Neuronal stem cell (in vitro differentiated cells): Measurements from ENCODE around the gene STK39.

Source experiments
- DNase-seq: peaks from one replicate; pipeline ENCODE4 v3.0.0-alpha.2; 2013; ENCODE audit warnings: low spot score
- H2AFZ ChIP-seq: one replicate; pipeline ENCODE4 v1.6.1; 2013; ENCODE audit warnings: mild to moderate bottlenecking, low read length, inconsistent platforms
- H2AK5ac ChIP-seq: 2 replicates; pipeline ENCODE4 v1.6.1; 2013; ENCODE audit warnings: low read depth, mild to moderate bottlenecking, inconsistent platforms, low read length, moderate library complexity, mixed read lengths
- H2BK120ac ChIP-seq: 2 replicates; pipeline ENCODE4 v1.6.1; 2013; ENCODE audit warnings: low read depth, mild to moderate bottlenecking, inconsistent platforms, low read length, moderate library complexity, mixed read lengths
- H2BK12ac ChIP-seq: one replicate; pipeline ENCODE4 v1.6.1; 2013; ENCODE audit warnings: low read length, inconsistent platforms
- H2BK15ac ChIP-seq: 2 replicates; pipeline ENCODE4 v1.6.1; 2013; ENCODE audit warnings: mild to moderate bottlenecking, low read length, inconsistent platforms, mixed read lengths
- H2BK5ac ChIP-seq: one replicate; pipeline ENCODE4 v1.6.1; 2013; ENCODE audit warnings: inconsistent platforms, mild to moderate bottlenecking, low read length, moderate library complexity
- H3K14ac ChIP-seq: one replicate; pipeline ENCODE4 v1.6.1; 2013; ENCODE audit warnings: low read length, inconsistent platforms
- H3K18ac ChIP-seq: 2 replicates; pipeline ENCODE4 v1.6.1; 2013; ENCODE audit warnings: low read length, inconsistent platforms
- H3K23ac ChIP-seq: 2 replicates; pipeline ENCODE4 v1.6.1; 2013; ENCODE audit warnings: low read depth, mild to moderate bottlenecking, mixed read lengths, low read length, inconsistent platforms; ENCODE audit not compliant: poor library complexity
- H3K27ac ChIP-seq: replicated peaks from 3 replicates; pipeline ENCODE4 v1.5.1; 2013; ENCODE audit warnings: low read length, inconsistent platforms
- H3K27me3 ChIP-seq, 3 experiments: 2 replicates each; pipeline ENCODE4 v1.6.1; 2013; ENCODE audit warnings: low read length in 3 of 3, mild to moderate bottlenecking in 2 of 3, inconsistent platforms in 1 of 3, low read depth in 1 of 3, mixed read lengths in 1 of 3, moderate library complexity in 1 of 3; ENCODE audit not compliant: control insufficient read depth in 3 of 3, insufficient read depth in 3 of 3
- H3K36me3 ChIP-seq, 2 donors: replicated peaks in 1 of 2; 2 replicates each; pipeline ENCODE4 v1.6.1; 2013; ENCODE audit warnings: low read length in 2 of 2; ENCODE audit not compliant: control insufficient read depth in 2 of 2, insufficient read depth in 2 of 2
- H3K4ac ChIP-seq: 2 replicates; pipeline ENCODE4 v1.6.1; 2013; ENCODE audit warnings: inconsistent platforms, mild to moderate bottlenecking, low read length, moderate library complexity
- H3K4me1 ChIP-seq, 2 donors: 1 replicate in 1 of 2; 2 replicates in 1 of 2; pipeline ENCODE4 v1.6.1; 2013; ENCODE audit warnings: low read length in 2 of 2, low read depth in 1 of 2; ENCODE audit not compliant: control insufficient read depth in 2 of 2, insufficient read depth in 1 of 2
- H3K4me2 ChIP-seq: one replicate; pipeline ENCODE4 v1.6.1; 2013; ENCODE audit warnings: mild to moderate bottlenecking, low read length, inconsistent platforms; ENCODE audit not compliant: insufficient read depth, poor library complexity, severe bottlenecking
- H3K4me3 ChIP-seq, 2 donors: 2 replicates each; pipeline ENCODE4 v1.5.1; 2013; ENCODE audit warnings: low read length in 2 of 2, mild to moderate bottlenecking in 2 of 2, inconsistent platforms in 1 of 2, moderate library complexity in 1 of 2
- H3K79me1 ChIP-seq: one replicate; pipeline ENCODE4 v1.6.1; 2013; ENCODE audit warnings: low read depth, mild to moderate bottlenecking, inconsistent platforms, low read length, moderate library complexity
- H3K9ac ChIP-seq: one replicate; pipeline ENCODE4 v1.6.1; 2013; ENCODE audit warnings: mild to moderate bottlenecking, low read depth, low read length, inconsistent platforms; ENCODE audit not compliant: poor library complexity
- H3K9me3 ChIP-seq, 2 donors: replicated peaks in 1 of 2; 2 replicates each; pipeline versions ENCODE3 to v1.6.1; 2013; ENCODE audit warnings: low read length in 2 of 2, mild to moderate bottlenecking in 2 of 2, inconsistent platforms in 1 of 2, low read depth in 1 of 2, mixed read lengths in 1 of 2, moderate library complexity in 1 of 2; ENCODE audit not compliant: control insufficient read depth in 2 of 2, insufficient read depth in 1 of 2
- H4K8ac ChIP-seq: one replicate; pipeline ENCODE4 v1.6.1; 2013; ENCODE audit warnings: low read depth, mild to moderate bottlenecking, inconsistent platforms, low read length, moderate library complexity
- H4K91ac ChIP-seq: one replicate; pipeline ENCODE4 v1.6.1; 2013; ENCODE audit warnings: low read length, low read depth, mild to moderate bottlenecking, inconsistent platforms; ENCODE audit not compliant: poor library complexity
- WGBS, 2 donors: extraction: QIAGEN DNeasy Blood & Tissue Kit; methylation state at CpG; one replicate each; pipeline ENCODE4 v1.1.7; 2013; ENCODE audit warnings: missing lambda C conversion rate in 2 of 2, mixed read lengths in 1 of 2; ENCODE audit not compliant: insufficient read length in 2 of 2, insufficient replicate concordance in 1 of 2; ENCODE audit errors: extremely low coverage in 2 of 2; 5-methylcytosine and 5-hydroxymethylcytosine counted together

The STK39 gene

DNA sequence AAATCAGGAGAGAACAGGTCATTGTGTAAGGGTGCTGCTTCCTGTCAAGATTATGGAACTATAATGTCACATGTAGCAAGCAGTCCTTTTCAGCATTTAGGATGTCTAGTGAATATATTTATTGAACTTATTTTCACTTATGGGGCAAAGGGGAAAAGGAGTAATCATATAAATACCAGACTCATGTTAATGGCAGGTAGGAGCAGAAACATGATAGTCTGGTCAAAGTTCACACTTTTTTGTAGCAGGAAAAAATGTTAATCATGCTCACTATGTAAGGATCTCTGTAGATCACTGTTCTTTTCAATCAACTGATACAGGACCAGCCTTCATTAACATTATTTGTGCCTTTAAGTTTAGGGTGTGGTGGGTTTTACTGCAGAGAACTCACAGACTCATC is 219.0 kb downstream of the STK39 start:
- H2AFZ ChIP-seq: no peak overlapping the region

DNA sequence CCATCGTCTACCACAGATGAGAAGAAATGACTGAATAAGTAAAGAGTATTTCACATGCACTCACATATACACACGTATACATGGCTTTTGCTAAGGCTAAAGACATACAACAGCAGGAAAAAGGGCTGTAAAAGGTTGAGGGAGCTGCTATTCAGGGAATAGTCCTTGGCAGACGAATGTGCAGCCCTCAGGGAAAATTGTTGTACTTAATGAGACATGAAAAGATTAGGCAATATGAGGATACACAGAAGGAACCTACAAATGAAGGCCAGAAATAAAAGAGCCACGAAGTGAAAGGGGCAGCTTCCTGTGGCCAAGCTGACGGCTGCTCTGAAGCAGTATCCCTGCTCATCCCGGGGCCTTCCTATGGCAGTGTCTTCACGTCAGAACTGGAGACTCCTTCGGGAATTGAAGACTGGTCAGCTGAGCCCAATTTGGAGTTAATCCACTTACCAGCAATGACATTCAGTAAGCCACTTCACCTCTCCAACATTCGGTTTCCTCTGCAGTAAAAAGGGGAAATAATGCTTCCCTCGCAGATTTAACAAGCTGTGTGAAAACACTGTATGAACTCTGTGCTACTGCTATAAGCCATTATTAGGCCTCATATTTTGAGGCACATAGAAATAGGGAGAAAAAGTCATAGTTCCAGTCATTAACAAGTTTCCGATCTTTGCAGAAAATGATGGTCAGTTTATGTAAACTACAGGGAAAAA is 221.8 kb downstream of the STK39 start:
- H4K91ac ChIP-seq: no peak overlapping the region
- H3K9me3 ChIP-seq: no peaks in the 10 kb centered on the region
- no peaks in the 10 kb centered on the region for H3K79me1 ChIP-seq
- H3K4me3 ChIP-seq: no peak overlapping the region
- no peaks in the 10 kb centered on the region for H3K27me3 ChIP-seq
- no peak overlapping the region for H3K4ac ChIP-seq
- H3K36me3 ChIP-seq: peaks cover 0 to 12% of the 10 kb centered on the region in 2 donors
- no peaks in the 10 kb centered on the region for H3K4me1 ChIP-seq
- no peak overlapping the region for H2BK120ac ChIP-seq
- DNase-seq: no peak
- no peak overlapping the region for H4K8ac ChIP-seq
- H2BK5ac ChIP-seq: no peak overlapping the region
- H2BK12ac ChIP-seq: no peak overlapping the region
- no peak overlapping the region for H3K14ac ChIP-seq
- no peak overlapping the region for H3K9ac ChIP-seq
- no peak overlapping the region for H2AK5ac ChIP-seq
- no peak overlapping the region for H3K4me2 ChIP-seq
- H2AFZ ChIP-seq: no peak overlapping the region
- H3K27ac ChIP-seq: no peak overlapping the region
- H3K18ac ChIP-seq: peak overlapping the region; percentile 11
- no peak overlapping the region for H3K23ac ChIP-seq
- WGBS, 2 donors: no CpG with 5 or more reads among the region's 11 CpGs
- no peak overlapping the region for H2BK15ac ChIP-seq

More for the DNA sequence above, 219.0 kb downstream of the STK39 start:
- Histone ChIP-seq H4K8ac (no peak overlapping the region), H2BK15ac (no peak overlapping the region), H3K4me2 (no peak overlapping the region), H3K27ac (no peak overlapping the region), H3K14ac (no peak overlapping the region), H3K18ac (no peak overlapping the region), H2AK5ac (no peak overlapping the region), H2BK5ac (no peak overlapping the region), H3K23ac (no peak overlapping the region), H3K4ac (no peak overlapping the region), H4K91ac (no peak overlapping the region), H3K4me1 (no peaks in the 10 kb centered on the region), H3K36me3 (peaks cover 0 to 12% of the 10 kb centered on the region in 2 donors), H3K27me3 (no peaks in the 10 kb centered on the region), H3K9ac (no peak overlapping the region), H2BK12ac (no peak overlapping the region), H3K79me1 (no peaks in the 10 kb centered on the region), H3K9me3 (no peaks in the 10 kb centered on the region), H3K4me3 (no peak overlapping the region), H2BK120ac (no peak overlapping the region)
- DNase-seq: no peak

DNA sequence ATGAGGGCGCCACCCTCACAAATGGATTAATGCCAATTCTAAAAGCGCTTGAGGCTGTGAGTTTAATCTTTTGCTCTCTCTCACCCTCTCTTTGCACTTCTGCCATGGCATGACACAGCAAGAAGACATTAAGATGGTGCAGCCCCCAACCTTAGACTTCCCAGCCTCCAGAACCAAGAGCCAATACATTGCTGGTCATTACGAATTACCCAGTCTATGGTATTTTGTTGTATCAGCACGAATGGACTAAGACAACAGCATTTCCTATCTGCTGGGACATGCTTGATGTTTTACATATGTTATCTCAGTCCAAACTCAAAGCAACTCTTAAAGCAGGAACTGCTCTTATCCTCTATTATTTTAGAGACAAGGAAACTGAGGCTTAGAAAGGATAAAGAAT is 222.9 kb downstream of the STK39 start:
- Histone ChIP-seq H4K8ac (no peak overlapping the region), H3K4ac (no peak overlapping the region), H2BK15ac (no peak overlapping the region), H4K91ac (no peak overlapping the region), H2AFZ (no peak overlapping the region), H3K4me3 (no peak overlapping the region), H3K79me1 (no peaks in the 10 kb centered on the region), H3K27me3 (no peaks in the 10 kb centered on the region), H2BK12ac (no peak overlapping the region), H3K9ac (no peak overlapping the region), H3K36me3 (peaks cover 0 to 9% of the 10 kb centered on the region in 2 donors), H2BK120ac (no peak overlapping the region), H3K23ac (no peak overlapping the region), H3K27ac (no peak overlapping the region), H3K14ac (no peak overlapping the region), H2BK5ac (no peak overlapping the region), H3K9me3 (no peaks in the 10 kb centered on the region), H3K18ac (no peak overlapping the region), H3K4me2 (no peak overlapping the region), H2AK5ac (no peak overlapping the region), H3K4me1 (no peaks in the 10 kb centered on the region)
- WGBS, 2 donors: no CpG with 5 or more reads among the region's 4 CpGs
- no peak for DNase-seq

DNA sequence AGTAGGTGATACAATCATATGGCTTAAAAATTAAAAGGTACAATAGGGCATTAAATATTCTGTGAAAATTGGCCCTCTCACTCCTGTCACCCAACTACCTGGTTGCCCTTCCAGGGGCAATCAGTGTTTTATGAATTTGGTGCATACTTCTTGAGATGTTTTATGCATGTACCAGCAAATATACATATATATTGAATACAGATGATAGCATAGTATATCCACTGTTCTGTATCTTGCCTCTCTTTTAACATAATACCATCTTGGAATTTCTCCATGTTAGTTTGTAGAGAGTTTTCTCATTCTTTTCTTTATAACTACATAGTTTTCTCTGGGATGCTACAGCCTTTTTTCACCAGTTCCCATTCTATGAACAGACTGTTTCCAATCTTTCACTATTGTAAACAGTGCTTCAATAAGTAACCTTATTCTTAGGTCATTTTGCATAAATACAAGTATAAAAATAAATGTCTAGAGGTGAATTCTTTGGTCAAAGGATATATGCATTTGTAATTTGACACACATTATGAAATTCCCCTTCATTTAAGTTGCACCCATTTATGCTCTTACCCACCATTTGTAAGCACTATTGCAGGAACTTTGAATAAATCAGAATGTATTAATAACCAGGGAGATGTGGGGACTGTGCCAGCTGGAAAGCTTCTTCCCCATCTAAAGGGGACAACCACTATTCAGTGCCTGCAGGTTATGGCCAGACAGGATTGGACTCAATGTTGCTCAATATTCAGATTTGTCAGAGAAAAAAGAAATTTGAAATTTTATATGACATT is 225.4 kb downstream of the STK39 start:
- no peak overlapping the region for H4K8ac ChIP-seq
- no peak overlapping the region for H2BK12ac ChIP-seq
- no peak overlapping the region for H2BK120ac ChIP-seq
- H3K4me2 ChIP-seq: no peak overlapping the region
- H3K4me3 ChIP-seq: no peak overlapping the region
- H3K4ac ChIP-seq: no peak overlapping the region
- no peak overlapping the region for H3K14ac ChIP-seq
- no peaks in the 10 kb centered on the region for H3K79me1 ChIP-seq
- no peak overlapping the region for H4K91ac ChIP-seq
- no peaks in the 10 kb centered on the region for H3K27me3 ChIP-seq
- no peaks in the 10 kb centered on the region for H3K9me3 ChIP-seq
- H3K18ac ChIP-seq: no peak overlapping the region
- H3K36me3 ChIP-seq: peaks cover 0 to 9% of the 10 kb centered on the region in 2 donors
- no peak overlapping the region for H3K9ac ChIP-seq
- no peak overlapping the region for H2BK5ac ChIP-seq
- no peak for DNase-seq
- H3K23ac ChIP-seq: no peak overlapping the region
- H2BK15ac ChIP-seq: no peak overlapping the region
- no peak overlapping the region for H3K27ac ChIP-seq
- H2AK5ac ChIP-seq: no peak overlapping the region
- no peak overlapping the region for H2AFZ ChIP-seq
- no peaks in the 10 kb centered on the region for H3K4me1 ChIP-seq
